PC-9 (cell line): ENCODE measurements around the gene SMIM1. TPM values are rescaled to one million over a fixed set of nuclear protein-coding genes. Genes with fewer than 3 reads are reported as not detected.
"Not testable (repeated sequence)": the region's sequence is repeated elsewhere in the genome, so short reads cannot be mapped to it uniquely, and the experiment has no call there.

Experiments
- BruUV-seq: library from RNA; stranded (reverse); fragments of 400-500 nt; replicated peaks from 2 replicates; lab custom pipeline; 2021; lab: Mats Ljungman, UMichigan
- CTCF ChIA-PET: fragments of 300-600 bp; sonication (Branson Sonifier 250); formaldehyde crosslinking; loops from one replicate; lab custom pipeline; 2022; ENCODE audit warnings: antibody characterized with exemption; lab: Charles Lee
- POLR2A ChIA-PET: fragments of 300-600 bp; sonication (Branson Sonifier 250); formaldehyde crosslinking; loops from one replicate; lab custom pipeline; 2022; ENCODE audit warnings: antibody characterized with exemption; ENCODE audit not compliant: unreplicated experiment; lab: Charles Lee
- DNase-seq, 2 experiments: peaks; one replicate each; pipeline versions ENCODE4 v3.0.0 to v3.0.0-alpha.2; 2015 to 2022; ENCODE audit warnings: mixed read lengths in 1 of 2
- H2AFZ ChIP-seq: fragments of 200-600 bp; sonication (generic); 2 replicates; pipeline ENCODE4 v1.8.1; 2017; ENCODE audit warnings: antibody characterized with exemption
- H3F3A ChIP-seq: fragments of 200-600 bp; sonication (generic); 2 replicates; pipeline ENCODE4 v1.8.1; 2017; ENCODE audit warnings: antibody characterized with exemption, mild to moderate bottlenecking, low read depth; ENCODE audit not compliant: insufficient read depth
- H3K27ac ChIP-seq: fragments of 200-600 bp; sonication (generic); 2 replicates; pipeline ENCODE4 v1.6.1; 2016; ENCODE audit warnings: mixed run types
- H3K27me3 ChIP-seq: fragments of 200-600 bp; sonication (generic); 2 replicates; pipeline ENCODE4 v1.6.1; 2016; ENCODE audit warnings: low read depth, mixed run types; ENCODE audit not compliant: insufficient read depth
- H3K36me3 ChIP-seq: fragments of 200-600 bp; sonication (generic); 2 replicates; pipeline ENCODE4 v1.6.1; 2016; ENCODE audit warnings: low read depth, mixed run types
- H3K4me1 ChIP-seq: fragments of 200-600 bp; sonication (generic); replicated peaks from 2 replicates; pipeline ENCODE4 v1.6.1; 2016; ENCODE audit warnings: mixed run types; ENCODE audit not compliant: insufficient read depth
- H3K4me2 ChIP-seq: fragments of 200-600 bp; sonication (generic); 2 replicates; pipeline ENCODE4 v1.6.1; 2017; ENCODE audit warnings: mixed run types
- H3K4me3 ChIP-seq: fragments of 200-600 bp; sonication (generic); 2 replicates; pipeline ENCODE4 v1.6.1; 2016; ENCODE audit warnings: mixed run types
- H3K79me2 ChIP-seq: fragments of 200-600 bp; sonication (generic); 2 replicates; pipeline ENCODE4 v1.6.1; 2017; ENCODE audit warnings: low read depth, mixed run types
- H3K9me2 ChIP-seq: fragments of 200-600 bp; sonication (generic); 2 replicates; pipeline ENCODE4 v1.8.1; 2017; ENCODE audit warnings: mild to moderate bottlenecking; ENCODE audit not compliant: insufficient read depth
- H3K9me3 ChIP-seq: fragments of 200-600 bp; sonication (generic); 2 replicates; pipeline ENCODE4 v1.8.1; 2016; ENCODE audit warnings: low read depth; ENCODE audit not compliant: insufficient read depth
- H4K20me1 ChIP-seq: fragments of 200-600 bp; sonication (generic); 2 replicates; pipeline ENCODE4 v1.8.1; 2017; ENCODE audit not compliant: insufficient read depth
- EZH2 ChIP-seq: fragments of 200-600 bp; sonication (generic); IDR thresholded peaks from 2 replicates; pipeline ENCODE4 v1.8.0; 2017; ENCODE audit warnings: antibody characterized with exemption, low read depth
- intact Hi-C: fragments of 100-400 bp; cut with micrococcal nuclease; formaldehyde crosslinking; loops from one replicate; pipeline ENCODE4 v1.10.0; 2022; ENCODE audit not compliant: unreplicated experiment
- total RNA-seq: library from RNA; stranded (reverse); gene quantifications from 2 replicates; pipeline ENCODE4 v1.2.3, GENCODE V29; 2021
- TF ChIP-seq, protein P1 (sequence below): fragments of 200-600 bp; sonication (generic); conservative IDR thresholded peaks from 2 replicates; pipeline ENCODE4 v1.6.1; 2017; ENCODE audit warnings: mixed run types, antibody characterized with exemption, mild to moderate bottlenecking, moderate library complexity

SMIM1 gene
- total RNA-seq, 1 experiment from 2014 or later = 5.9 TPM

DNA sequence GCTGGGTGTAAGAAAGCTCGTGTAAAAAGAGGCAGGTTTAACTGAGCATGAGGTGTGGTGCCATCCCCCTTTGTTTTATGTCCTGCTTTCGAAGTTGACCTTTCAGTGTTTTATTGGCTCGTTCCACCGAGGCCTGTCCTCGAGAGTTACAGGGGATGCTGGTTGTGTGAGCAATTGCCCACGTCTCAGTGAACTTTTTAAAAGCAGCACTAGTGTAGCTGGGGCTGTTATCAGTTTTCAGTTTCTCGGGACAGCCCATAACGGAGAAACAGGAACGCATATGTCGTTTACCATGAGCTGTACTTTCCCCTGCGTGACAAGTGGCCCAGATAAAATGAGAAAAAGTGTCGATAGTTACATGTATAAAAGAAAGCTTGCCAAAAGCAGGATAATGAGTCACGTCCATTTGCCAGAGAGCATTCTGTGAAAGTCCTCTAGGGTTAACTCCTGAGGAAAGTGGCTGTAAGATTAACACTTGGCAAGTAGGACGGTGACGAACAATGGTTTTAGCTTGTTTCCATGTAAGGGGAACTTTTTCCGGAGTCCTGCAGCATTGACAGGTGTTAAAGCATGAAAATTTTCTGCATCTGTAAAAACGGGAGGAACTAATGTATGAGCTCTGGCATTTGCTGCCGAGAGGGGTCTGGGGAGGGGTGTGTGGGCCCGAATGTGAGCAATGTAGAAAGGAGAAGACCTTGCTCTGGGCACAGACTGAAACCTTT lies 31.5 kb downstream of the SMIM1 start:
- H3K27ac ChIP-seq = no peak overlapping the region
- no peaks in the 10 kb centered on the region for H3K36me3 ChIP-seq
- H4K20me1 ChIP-seq = no peaks in the 10 kb centered on the region
- no peak overlapping the region for H3K4me2 ChIP-seq
- no peaks in the 10 kb centered on the region for H3K4me1 ChIP-seq
- H3K79me2 ChIP-seq = no peaks in the 10 kb centered on the region
- BruUV-seq = no TSS peak
- H3K9me2 ChIP-seq = no peaks in the 10 kb centered on the region
- DNase-seq = no peak
- TF ChIP-seq, protein P1, sequence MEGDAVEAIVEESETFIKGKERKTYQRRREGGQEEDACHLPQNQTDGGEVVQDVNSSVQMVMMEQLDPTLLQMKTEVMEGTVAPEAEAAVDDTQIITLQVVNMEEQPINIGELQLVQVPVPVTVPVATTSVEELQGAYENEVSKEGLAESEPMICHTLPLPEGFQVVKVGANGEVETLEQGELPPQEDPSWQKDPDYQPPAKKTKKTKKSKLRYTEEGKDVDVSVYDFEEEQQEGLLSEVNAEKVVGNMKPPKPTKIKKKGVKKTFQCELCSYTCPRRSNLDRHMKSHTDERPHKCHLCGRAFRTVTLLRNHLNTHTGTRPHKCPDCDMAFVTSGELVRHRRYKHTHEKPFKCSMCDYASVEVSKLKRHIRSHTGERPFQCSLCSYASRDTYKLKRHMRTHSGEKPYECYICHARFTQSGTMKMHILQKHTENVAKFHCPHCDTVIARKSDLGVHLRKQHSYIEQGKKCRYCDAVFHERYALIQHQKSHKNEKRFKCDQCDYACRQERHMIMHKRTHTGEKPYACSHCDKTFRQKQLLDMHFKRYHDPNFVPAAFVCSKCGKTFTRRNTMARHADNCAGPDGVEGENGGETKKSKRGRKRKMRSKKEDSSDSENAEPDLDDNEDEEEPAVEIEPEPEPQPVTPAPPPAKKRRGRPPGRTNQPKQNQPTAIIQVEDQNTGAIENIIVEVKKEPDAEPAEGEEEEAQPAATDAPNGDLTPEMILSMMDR = no peak
- no peak for TF ChIP-seq EZH2
- no peaks in the 10 kb centered on the region; the same call in 1 of the 2 replicates for H3K9me3 ChIP-seq
- POLR2A ChIA-PET = no interaction called here
- intact Hi-C loops = no loop called here
- no peak overlapping the region for H2AFZ ChIP-seq
- no peak overlapping the region for H3K4me3 ChIP-seq
- CTCF ChIA-PET = no interaction called here
- H3K27me3 ChIP-seq = peaks cover 28% of the 10 kb centered on the region; the same call in 1 of the 2 replicates
- no peaks in the 10 kb centered on the region for H3F3A ChIP-seq

DNA sequence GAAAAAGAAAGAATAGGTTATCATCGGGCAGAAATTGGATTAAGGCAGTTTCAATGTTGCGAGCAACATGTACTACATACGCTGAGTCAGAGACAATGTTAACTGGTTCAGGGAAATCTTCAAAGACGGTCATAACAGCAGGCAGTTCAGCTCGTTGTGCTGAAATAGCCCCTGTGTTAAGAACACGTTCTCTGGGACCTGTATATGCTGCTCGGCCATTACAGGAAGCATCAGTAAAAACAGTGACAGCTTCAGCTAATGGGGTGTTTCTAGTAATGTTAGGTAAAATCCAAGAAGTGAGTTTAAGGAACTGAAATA lies 32.0 kb downstream of the SMIM1 start:
- CTCF ChIA-PET, H3K4me1 ChIP-seq, H3K9me2 ChIP-seq, H4K20me1 ChIP-seq, intact Hi-C loops, POLR2A ChIA-PET, H3K4me2 ChIP-seq, H3K79me2 ChIP-seq, BruUV-seq, H2AFZ ChIP-seq, H3F3A ChIP-seq, H3K4me3 ChIP-seq, H3K9me3 ChIP-seq, DNase-seq, H3K36me3 ChIP-seq, H3K27ac ChIP-seq: not testable (repeated sequence)
- H3K27me3 ChIP-seq = peaks cover 28% of the 10 kb centered on the region; the same call in 1 of the 2 replicates

DNA sequence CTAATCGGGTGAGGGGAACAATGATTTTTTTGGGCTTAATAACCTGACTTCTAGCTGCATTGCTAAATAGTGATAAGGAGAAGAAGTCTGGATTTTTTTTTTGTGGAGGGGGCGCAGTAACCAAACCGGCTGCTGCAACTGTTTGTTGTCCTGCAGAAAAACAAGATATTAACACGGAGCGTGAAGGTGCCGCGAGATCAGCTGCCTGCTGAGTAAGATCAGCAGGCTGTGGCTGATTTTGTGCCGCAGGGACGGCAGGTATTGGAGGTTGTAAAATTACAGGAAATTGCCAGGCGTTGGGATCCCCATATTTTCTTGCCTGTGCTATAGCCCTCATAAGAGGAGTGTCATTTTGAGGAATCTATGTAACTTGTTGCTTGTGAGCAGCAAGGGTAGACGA lies 32.5 kb downstream of the SMIM1 start:
- H3K9me2 ChIP-seq = no peaks in the 10 kb centered on the region
- intact Hi-C loops = no loop called here
- no peak overlapping the region for H2AFZ ChIP-seq
- TF ChIP-seq, protein P1 = no peak
- TF ChIP-seq EZH2 = no peak
- H3K79me2 ChIP-seq = no peaks in the 10 kb centered on the region
- peaks cover 26% of the 10 kb centered on the region; the same call in 1 of the 2 replicates for H3K27me3 ChIP-seq
- H3K27ac ChIP-seq = no peak overlapping the region
- H3K36me3 ChIP-seq = no peaks in the 10 kb centered on the region
- ChIA-PET POLR2A (no interaction called here), CTCF (no interaction called here)
- H3K4me3 ChIP-seq = no peak overlapping the region
- no peaks in the 10 kb centered on the region; the same call in 1 of the 2 replicates for H3K9me3 ChIP-seq
- no peaks in the 10 kb centered on the region for H3K4me1 ChIP-seq
- peaks cover 7% of the 10 kb centered on the region; the same call in 1 of the 2 replicates for H3F3A ChIP-seq
- BruUV-seq = no TSS peak
- H4K20me1 ChIP-seq = no peaks in the 10 kb centered on the region
- no peak for DNase-seq
- no peak overlapping the region for H3K4me2 ChIP-seq
